ENCODE measurements around the gene PPP1R15B. TPM values are rescaled to one million over a fixed set of nuclear protein-coding genes. Genes with fewer than 3 reads are reported as not detected.

The PPP1R15B gene
- total RNA-seq, 2 experiments from 2014 or later: 171 to 179 TPM

GRCh38 chr1:204429746-204430145, 18.1 kb upstream of the PPP1R15B start:
- Histone ChIP-seq H3K27me3 (ENCODE audit: control insufficient read depth in 1 of 2, insufficient read depth in 2 of 2, low read length in 2 of 2) (no peaks in the 10 kb centered on the region), H3K36me3 (ENCODE audit: insufficient read depth, low read length) (peaks cover 77% of the 10 kb centered on the region), H3K4me1 (ENCODE audit: insufficient read depth, low read length) (peaks cover 3% of the 10 kb centered on the region), H3K9me3 (ENCODE audit: control insufficient read depth in 1 of 2, insufficient read depth in 1 of 2, low read length in 2 of 2) (no peaks in the 10 kb centered on the region), H3K27ac (ENCODE audit: low read depth in 1 of 2, low read length in 2 of 2) (no peak overlapping the region), H3K4me3 (ENCODE audit: low read length) (no peak overlapping the region)
- ChIA-PET POLR2A (no interaction called here), CTCF (interaction anchor here (1.6 to 2.9 kb wide), 3 partner anchors 31 to 73 kb away, joined by 5 to 34 read pairs (median 7); no protein-coding TSS in a partner anchor)
- peaks cover 83% of the 10 kb centered on the region for H3K36me3 Mint-ChIP-seq (ENCODE audit: low read depth)
- DNase-seq (no peak), ATAC-seq (ENCODE audit: poor library complexity) (no peak)
- TF ChIP-seq, protein P1, sequence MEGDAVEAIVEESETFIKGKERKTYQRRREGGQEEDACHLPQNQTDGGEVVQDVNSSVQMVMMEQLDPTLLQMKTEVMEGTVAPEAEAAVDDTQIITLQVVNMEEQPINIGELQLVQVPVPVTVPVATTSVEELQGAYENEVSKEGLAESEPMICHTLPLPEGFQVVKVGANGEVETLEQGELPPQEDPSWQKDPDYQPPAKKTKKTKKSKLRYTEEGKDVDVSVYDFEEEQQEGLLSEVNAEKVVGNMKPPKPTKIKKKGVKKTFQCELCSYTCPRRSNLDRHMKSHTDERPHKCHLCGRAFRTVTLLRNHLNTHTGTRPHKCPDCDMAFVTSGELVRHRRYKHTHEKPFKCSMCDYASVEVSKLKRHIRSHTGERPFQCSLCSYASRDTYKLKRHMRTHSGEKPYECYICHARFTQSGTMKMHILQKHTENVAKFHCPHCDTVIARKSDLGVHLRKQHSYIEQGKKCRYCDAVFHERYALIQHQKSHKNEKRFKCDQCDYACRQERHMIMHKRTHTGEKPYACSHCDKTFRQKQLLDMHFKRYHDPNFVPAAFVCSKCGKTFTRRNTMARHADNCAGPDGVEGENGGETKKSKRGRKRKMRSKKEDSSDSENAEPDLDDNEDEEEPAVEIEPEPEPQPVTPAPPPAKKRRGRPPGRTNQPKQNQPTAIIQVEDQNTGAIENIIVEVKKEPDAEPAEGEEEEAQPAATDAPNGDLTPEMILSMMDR (IDR thresholded peaks at IDR 0.05): no peak
- H3K27me3 Mint-ChIP-seq: no peaks in the 10 kb centered on the region
- H3K4me3 Mint-ChIP-seq: no peak overlapping the region
- no peaks in the 10 kb centered on the region for H3K4me1 Mint-ChIP-seq (ENCODE audit: low read depth)
- intact Hi-C loops (cut with DNase I, micrococcal nuclease): loop anchor here in 1 of 2 experiments (5.0 kb wide), 1 partner anchor 378 kb away; no protein-coding TSS in a partner anchor
- no peak overlapping the region for H3K27ac Mint-ChIP-seq
- H3K9me3 Mint-ChIP-seq: no peaks in the 10 kb centered on the region

- Histone ChIP-seq H3K27me3 (ENCODE audit: control insufficient read depth in 1 of 2, insufficient read depth in 2 of 2, low read length in 2 of 2) (no peaks in the 10 kb centered on the region), H3K27ac (ENCODE audit: low read depth in 1 of 2, low read length in 2 of 2) (no peak overlapping the region), H3K4me3 (ENCODE audit: low read length) (no peak overlapping the region), H3K4me1 (ENCODE audit: insufficient read depth, low read length) (peaks cover 3% of the 10 kb centered on the region), H3K9me3 (ENCODE audit: control insufficient read depth in 1 of 2, insufficient read depth in 1 of 2, low read length in 2 of 2) (no peaks in the 10 kb centered on the region), H3K36me3 (ENCODE audit: insufficient read depth, low read length) (peaks cover 62% of the 10 kb centered on the region)
- Mint-ChIP-seq H3K36me3 (ENCODE audit: low read depth) (peaks cover 72% of the 10 kb centered on the region), H3K27ac (no peak overlapping the region), H3K4me1 (ENCODE audit: low read depth) (no peaks in the 10 kb centered on the region), H3K9me3 (no peaks in the 10 kb centered on the region), H3K4me3 (no peak overlapping the region), H3K27me3 (no peaks in the 10 kb centered on the region)
- ChIA-PET POLR2A (interaction anchor here (1.5 kb wide), 1 partner anchor 79 kb away, joined by 4 read pairs; no protein-coding TSS in a partner anchor), CTCF (interaction anchor here (3.3 kb wide), 1 partner anchor 76 kb away, joined by 10 read pairs; no protein-coding TSS in a partner anchor)
- TF ChIP-seq, protein P1 (IDR thresholded peaks at IDR 0.05): no peak
- ATAC-seq (ENCODE audit: poor library complexity) (no peak), DNase-seq (no peak)
- intact Hi-C loops (cut with DNase I, micrococcal nuclease): no loop called here
These were observed 15.5 kb upstream of the PPP1R15B start for GRCh38 chr1:204426971-204427701.

- Mint-ChIP-seq H3K27me3 (no peaks in the 10 kb centered on the region), H3K9me3 (no peaks in the 10 kb centered on the region)
- POLR2A ChIA-PET: interaction anchor here (1.5 kb wide), 1 partner anchor 80 kb away, joined by 4 read pairs; no protein-coding TSS in a partner anchor
These were observed 14.9 kb upstream of the PPP1R15B start for GRCh38 chr1:204426474-204426873.

More at GRCh38 chr1:204426474-204426873, 14.9 kb upstream of the PPP1R15B start:
- no peak overlapping the region for H3K4me3 Mint-ChIP-seq
- DNase-seq (no peak), ATAC-seq (ENCODE audit: poor library complexity) (no peak)
- no peaks in the 10 kb centered on the region for H3K4me1 Mint-ChIP-seq (ENCODE audit: low read depth)
- Histone ChIP-seq H3K27me3 (ENCODE audit: control insufficient read depth in 1 of 2, insufficient read depth in 2 of 2, low read length in 2 of 2) (no peaks in the 10 kb centered on the region), H3K27ac (ENCODE audit: low read depth in 1 of 2, low read length in 2 of 2) (no peak overlapping the region), H3K9me3 (ENCODE audit: control insufficient read depth in 1 of 2, insufficient read depth in 1 of 2, low read length in 2 of 2) (no peaks in the 10 kb centered on the region), H3K36me3 (ENCODE audit: insufficient read depth, low read length) (peaks cover 57% of the 10 kb centered on the region), H3K4me1 (ENCODE audit: insufficient read depth, low read length) (peaks cover 1% of the 10 kb centered on the region), H3K4me3 (ENCODE audit: low read length) (no peak overlapping the region)
- CTCF ChIA-PET: interaction anchor here (3.3 kb wide), 1 partner anchor 77 kb away, joined by 10 read pairs; no protein-coding TSS in a partner anchor
- TF ChIP-seq, protein P1 (IDR thresholded peaks at IDR 0.05): no peak
- H3K27ac Mint-ChIP-seq: no peak overlapping the region
- peaks cover 66% of the 10 kb centered on the region for H3K36me3 Mint-ChIP-seq (ENCODE audit: low read depth)
- intact Hi-C loops (cut with DNase I, micrococcal nuclease): no loop called here

Data from CD4-positive, alpha-beta T cell (primary cell).